ENCODE results near the gene PLEKHG7.
"Not testable (repeated sequence)": the region's sequence is repeated elsewhere in the genome, so short reads cannot be mapped to it uniquely, and the experiment has no call there.

Gene PLEKHG7

GRCh38 chr12:92702754-92703679, at the start of gene PLEKHG7:
Gene PLEKHG7, plus strand, starts transcription at chr12:92702989. Its CDS starts 3,643 bp downstream, at chr12:92706632.
- no peak for DNase-seq (ENCODE audit: low read depth)

GRCh38 chr12:92654256-92654655, 48.5 kb upstream of the PLEKHG7 start:
- DNase-seq (ENCODE audit: low read depth) = not testable (repeated sequence)

- DNase-seq (ENCODE audit: low read depth) = no peak
Observed at GRCh38 chr12:92654929-92655328, 47.9 kb upstream of the PLEKHG7 start.

DNA sequence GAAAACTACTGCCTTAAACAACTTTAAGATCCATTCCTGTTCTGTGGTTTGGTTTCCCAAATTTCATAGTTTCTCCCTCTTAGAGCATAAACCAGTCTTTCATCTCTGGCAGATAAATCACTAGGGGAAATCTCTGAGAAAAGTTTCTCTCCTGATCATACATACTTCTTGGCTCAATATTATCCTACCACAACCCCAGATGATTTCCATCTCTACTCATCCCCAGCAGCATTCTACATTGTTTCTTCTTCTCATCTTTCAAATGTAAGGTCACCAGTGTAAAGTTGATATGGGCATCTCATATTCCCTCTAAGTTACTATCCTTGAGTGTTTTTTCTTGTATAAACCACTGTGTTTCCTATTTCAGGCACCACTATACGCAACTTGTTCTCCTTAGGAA, 45.9 kb upstream of the PLEKHG7 start:
- DNase-seq (ENCODE audit: low read depth) = no peak

DNA sequence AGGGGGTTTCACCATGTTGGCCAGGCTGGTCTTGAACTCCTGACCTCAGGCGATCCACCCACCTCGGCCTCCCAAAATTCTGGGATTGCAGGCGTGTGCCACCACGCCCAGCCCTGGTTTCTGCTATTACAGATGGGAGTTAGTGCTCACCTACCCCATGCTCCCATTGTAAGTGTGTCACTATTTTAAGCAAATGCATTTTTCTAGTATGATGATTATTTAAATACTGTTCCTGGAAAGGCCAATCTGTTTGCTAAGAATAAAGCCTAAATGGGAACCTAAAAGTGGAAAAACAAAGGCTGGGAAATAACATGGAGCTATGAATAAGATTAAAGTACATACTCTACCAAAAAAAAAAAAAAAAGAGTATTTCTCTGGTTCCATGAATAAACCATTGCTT, 45.0 kb upstream of the PLEKHG7 start:
- no peak for DNase-seq (ENCODE audit: low read depth)

- DNase-seq (ENCODE audit: low read depth) = no peak
Observed at GRCh38 chr12:92658611-92659010, 44.2 kb upstream of the PLEKHG7 start.

GRCh38 chr12:92661269-92661668, 41.5 kb upstream of the PLEKHG7 start:
- no peak for DNase-seq (ENCODE audit: low read depth)

GRCh38 chr12:92665496-92665895, 37.3 kb upstream of the PLEKHG7 start:
- DNase-seq (ENCODE audit: low read depth) = no peak

DNA sequence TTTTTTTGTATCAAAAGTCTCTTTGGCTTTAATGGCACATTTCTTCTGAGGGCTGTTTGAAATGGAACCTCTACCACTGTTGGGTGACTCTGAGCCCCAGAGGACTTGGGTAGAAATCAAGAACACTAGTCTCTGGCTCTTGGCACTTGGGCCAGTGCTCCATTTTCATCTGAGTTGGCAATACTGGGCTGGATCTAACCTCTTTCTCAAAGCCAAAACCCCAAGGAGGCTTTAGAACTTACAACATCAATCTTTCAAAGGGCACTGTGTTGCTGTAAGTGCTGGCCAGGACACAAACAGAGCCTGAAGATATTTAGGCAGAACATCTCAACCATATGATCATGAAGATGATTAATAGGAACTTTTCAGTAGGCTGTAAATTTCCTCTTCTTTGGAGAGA, 34.0 kb upstream of the PLEKHG7 start:
- DNase-seq (ENCODE audit: low read depth) = no peak

GRCh38 chr12:92671524-92671923, 31.3 kb upstream of the PLEKHG7 start:
- not testable (repeated sequence) for DNase-seq (ENCODE audit: low read depth)

DNA sequence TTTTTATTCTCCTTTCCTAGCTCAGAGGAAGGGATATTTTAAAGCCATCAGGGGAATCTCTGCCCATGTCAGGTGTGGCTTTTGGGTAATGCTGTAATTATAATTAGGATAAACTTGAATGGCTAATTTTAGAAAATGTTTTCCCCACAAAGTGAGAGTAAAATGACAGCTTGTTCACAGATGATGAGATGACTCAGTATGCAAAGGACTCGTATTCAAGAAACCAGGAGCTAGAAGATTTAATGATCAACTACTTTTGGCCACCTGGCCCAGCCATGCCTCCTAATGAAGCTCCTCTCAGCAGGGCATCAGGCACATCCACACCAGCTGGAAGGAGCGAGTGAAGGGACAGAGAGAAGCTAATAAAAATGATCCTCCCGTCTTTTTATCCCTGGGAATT, 29.0 kb upstream of the PLEKHG7 start:
- DNase-seq (ENCODE audit: low read depth) = no peak

GRCh38 chr12:92674500-92674899, 28.3 kb upstream of the PLEKHG7 start:
- no peak for DNase-seq (ENCODE audit: low read depth)

DNA sequence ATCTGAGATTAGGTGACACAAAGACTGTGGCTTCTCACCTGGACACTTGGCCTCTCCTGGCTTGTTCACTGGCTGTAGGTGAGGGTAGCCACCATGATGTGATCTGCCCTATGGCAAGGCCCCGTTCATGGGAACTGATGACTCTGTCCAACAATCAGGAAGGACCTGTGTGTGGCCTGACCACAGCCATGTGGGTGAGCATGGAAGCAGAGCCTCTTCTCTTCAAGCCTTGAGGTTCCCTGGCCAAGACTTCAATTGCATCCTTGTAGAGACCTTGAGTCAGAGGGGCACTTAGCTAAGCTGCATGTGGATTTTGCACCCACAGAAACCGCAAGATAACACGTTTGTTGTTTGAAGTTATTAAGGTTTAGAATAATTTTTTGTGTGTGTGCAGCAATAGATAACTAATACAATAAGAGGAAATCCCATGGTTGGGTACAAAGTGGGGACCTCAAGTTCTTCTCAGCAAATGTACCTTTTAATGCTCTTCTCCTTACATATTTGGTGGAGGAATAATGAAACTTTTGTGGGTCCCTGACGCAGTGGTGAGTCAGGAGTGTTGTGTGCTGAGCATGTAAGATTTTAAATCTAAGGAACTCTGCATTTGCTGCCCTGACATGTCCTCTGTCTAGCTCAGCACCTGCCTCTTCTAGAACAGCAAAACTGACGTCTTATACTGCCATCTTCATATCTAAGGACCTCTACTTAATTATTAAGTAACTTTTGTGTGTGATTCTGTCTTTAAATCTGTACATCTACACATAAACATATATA, 27.5 kb upstream of the PLEKHG7 start:
- no peak for DNase-seq (ENCODE audit: low read depth)

DNA sequence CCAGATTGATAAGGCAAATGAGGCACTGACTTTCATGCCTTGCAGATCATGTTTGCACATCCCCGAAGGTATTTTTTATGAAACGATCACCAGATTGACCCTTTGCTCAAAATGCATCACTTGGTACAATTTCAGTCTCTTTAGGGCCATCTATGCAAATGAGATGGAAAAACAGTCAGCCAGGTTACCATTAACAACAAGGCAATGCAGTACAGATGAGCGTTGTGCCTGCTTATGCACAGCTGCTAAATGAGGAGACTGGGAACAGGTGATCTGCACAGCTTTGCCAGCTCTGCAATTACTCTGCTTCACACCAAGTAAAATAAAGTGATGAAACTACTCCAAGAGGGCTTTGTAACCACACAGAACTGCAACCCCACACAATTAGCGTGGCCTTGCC, 26.1 kb upstream of the PLEKHG7 start:
- DNase-seq (ENCODE audit: low read depth) = no peak

DNA sequence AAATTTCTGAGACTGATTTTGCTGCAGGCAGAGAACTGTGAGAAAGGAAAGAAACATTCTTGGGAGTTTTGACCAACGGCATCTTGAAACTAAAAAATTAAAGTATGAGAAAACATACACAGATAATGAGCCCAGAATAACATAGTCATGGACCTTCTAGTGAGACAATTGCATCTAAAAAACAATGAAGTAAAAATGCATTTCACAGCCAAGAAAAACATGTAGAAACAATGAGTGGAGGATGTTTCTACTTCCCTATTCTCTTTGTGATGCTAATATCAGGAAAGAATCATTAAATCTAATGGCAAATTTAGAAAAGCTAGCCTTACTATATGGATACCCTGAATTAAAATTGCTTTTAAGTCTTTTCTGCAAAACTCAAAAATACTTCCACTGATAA, 12.2 kb upstream of the PLEKHG7 start:
- DNase-seq (ENCODE audit: low read depth) = no peak

DNA sequence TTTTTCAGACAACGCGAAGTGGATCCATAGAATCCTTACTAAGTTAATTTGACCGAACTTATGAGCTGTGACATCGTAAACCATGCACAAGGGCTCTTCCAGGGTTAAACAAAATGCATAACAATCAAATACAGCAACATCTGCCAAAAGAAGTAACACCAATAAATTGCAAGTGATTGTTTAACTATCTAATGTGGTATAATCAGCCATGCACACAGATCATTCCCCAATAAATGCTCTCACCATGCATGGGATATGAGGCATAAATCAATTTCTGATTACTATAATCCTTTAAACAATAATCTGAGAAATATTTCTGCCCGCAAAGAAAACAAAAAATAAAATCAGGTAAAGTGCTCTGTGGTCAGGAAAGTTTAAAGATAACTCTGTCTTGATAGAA, 7.7 kb upstream of the PLEKHG7 start:
- DNase-seq (ENCODE audit: low read depth) = no peak

DNA sequence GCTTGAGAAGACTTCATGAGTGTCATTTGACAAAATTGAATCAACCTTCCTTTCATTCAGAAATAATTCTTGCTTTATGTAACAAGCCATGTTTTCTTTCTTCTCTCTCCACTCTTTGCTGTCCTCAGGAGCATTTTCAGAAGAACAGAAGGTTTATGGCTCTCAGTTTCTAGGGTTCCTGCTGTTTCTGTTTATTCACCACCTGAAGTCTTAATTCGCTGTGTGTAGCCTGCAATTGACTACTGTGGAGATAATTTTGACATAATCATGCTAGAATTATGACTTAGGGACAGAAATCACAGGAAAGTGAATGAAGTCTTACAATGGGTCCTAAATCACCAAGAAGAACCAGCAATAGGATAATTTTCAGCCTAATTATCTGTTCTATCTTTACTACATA, 7.2 kb upstream of the PLEKHG7 start:
- no peak for DNase-seq (ENCODE audit: low read depth)

GRCh38 chr12:92696216-92696615, 6.6 kb upstream of the PLEKHG7 start:
- no peak for DNase-seq (ENCODE audit: low read depth)

- no peak for DNase-seq (ENCODE audit: low read depth)
Observed at GRCh38 chr12:92698474-92698873, 4.3 kb upstream of the PLEKHG7 start.

GRCh38 chr12:92701441-92701840, 1.3 kb upstream of the PLEKHG7 start:
- no peak for DNase-seq (ENCODE audit: low read depth)

DNA sequence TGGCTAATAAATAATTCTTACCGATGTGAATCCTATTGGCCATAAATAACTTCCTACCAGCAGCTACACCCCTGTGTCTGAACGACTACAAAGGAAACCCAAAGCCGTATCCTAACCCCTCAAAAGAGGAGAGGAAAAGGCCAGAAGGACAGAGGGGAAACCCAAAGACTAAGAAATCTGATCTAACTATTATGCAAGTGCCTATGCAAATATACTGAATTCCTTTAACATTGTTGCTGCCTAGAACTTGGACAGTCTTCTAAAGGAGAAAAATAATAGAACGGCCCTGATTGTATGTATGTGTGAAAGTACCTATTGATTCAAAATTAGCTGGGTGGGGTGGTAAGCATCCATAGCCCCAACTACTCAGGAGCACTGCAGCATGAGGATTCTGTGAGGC, 997 bp downstream of the PLEKHG7 start:
- DNase-seq (ENCODE audit: low read depth) = no peak

GRCh38 chr12:92706594-92706993, 3.8 kb downstream of the PLEKHG7 start:
- DNase-seq (ENCODE audit: low read depth) = no peak

- no peak for DNase-seq (ENCODE audit: low read depth)
Observed at GRCh38 chr12:92707926-92708325, 5.1 kb downstream of the PLEKHG7 start.
